Mucosa of gallbladder (tissue), 1 donor: ENCODE results near the gene NCCRP1. TPM values are rescaled to one million over a fixed set of nuclear protein-coding genes. Genes with fewer than 3 reads are reported as not detected.

Source experiments
- DNase-seq: peaks from one replicate; pipeline ENCODE4 v3.0.0-alpha.2; 2020; ENCODE audit warnings: low spot score
- total RNA-seq: library from RNA; stranded (reverse); gene quantifications from one replicate; pipeline ENCODE4 v1.2.1, GENCODE V29; 2021
- donor health status: DM: no; HTN: no; CAD: no.

Gene NCCRP1
- total RNA-seq, result 0.17 TPM

GRCh38 chr19:39196860-39197562 lies at the start of gene NCCRP1:
Gene NCCRP1, plus strand, starts transcription at chr19:39196964. Its CDS starts 19 bp downstream, at chr19:39196983.
- DNase-seq, result no peak

GRCh38 chr19:39147480-39147879 lies 49.3 kb upstream of the NCCRP1 start:
- no peak for DNase-seq

- no peak for DNase-seq
These were observed 47.7 kb upstream of the NCCRP1 start for GRCh38 chr19:39148939-39149529.

- no peak for DNase-seq
These were observed 46.5 kb upstream of the NCCRP1 start for GRCh38 chr19:39150235-39150634.

- DNase-seq, result no peak
These were observed 45.8 kb upstream of the NCCRP1 start for GRCh38 chr19:39150807-39151600.

GRCh38 chr19:39152066-39152465 lies 44.7 kb upstream of the NCCRP1 start:
- no peak for DNase-seq

- no peak for DNase-seq
These were observed 42.6 kb upstream of the NCCRP1 start for GRCh38 chr19:39154100-39154628.

- DNase-seq, result peak; percentile 68
These were observed 42.1 kb upstream of the NCCRP1 start for GRCh38 chr19:39154629-39155100.

GRCh38 chr19:39155114-39155700 lies 41.6 kb upstream of the NCCRP1 start:
- no peak for DNase-seq

GRCh38 chr19:39155741-39156140 lies 41.0 kb upstream of the NCCRP1 start:
- no peak for DNase-seq

GRCh38 chr19:39156326-39157230 lies 40.2 kb upstream of the NCCRP1 start:
- DNase-seq, result peak; percentile 26

GRCh38 chr19:39157275-39157996 lies 39.3 kb upstream of the NCCRP1 start:
- DNase-seq, result no peak

GRCh38 chr19:39157997-39158389 lies 38.8 kb upstream of the NCCRP1 start:
- DNase-seq, result no peak

GRCh38 chr19:39158646-39159260 lies 38.0 kb upstream of the NCCRP1 start:
- no peak for DNase-seq

- peak; percentile 60 for DNase-seq
These were observed 36.3 kb upstream of the NCCRP1 start for GRCh38 chr19:39160523-39160861.

GRCh38 chr19:39160889-39161672 lies 35.7 kb upstream of the NCCRP1 start:
- no peak for DNase-seq

GRCh38 chr19:39162441-39163043 lies 34.2 kb upstream of the NCCRP1 start:
- no peak for DNase-seq

- DNase-seq, result no peak
These were observed 33.1 kb upstream of the NCCRP1 start for GRCh38 chr19:39163621-39164020.

GRCh38 chr19:39164289-39164688 lies 32.5 kb upstream of the NCCRP1 start:
- DNase-seq, result no peak
